ENCODE results near the gene ADGRL1. TPM values are rescaled to one million over a fixed set of nuclear protein-coding genes. Genes with fewer than 3 reads are reported as not detected.

Gene ADGRL1
- total and polyA plus RNA-seq, 9 of the 15 experiments (the other 6 are each of a cell fraction or from before 2014, with no cell fraction given), result 0.14 to 37.0 (median 8.6) TPM

DNA sequence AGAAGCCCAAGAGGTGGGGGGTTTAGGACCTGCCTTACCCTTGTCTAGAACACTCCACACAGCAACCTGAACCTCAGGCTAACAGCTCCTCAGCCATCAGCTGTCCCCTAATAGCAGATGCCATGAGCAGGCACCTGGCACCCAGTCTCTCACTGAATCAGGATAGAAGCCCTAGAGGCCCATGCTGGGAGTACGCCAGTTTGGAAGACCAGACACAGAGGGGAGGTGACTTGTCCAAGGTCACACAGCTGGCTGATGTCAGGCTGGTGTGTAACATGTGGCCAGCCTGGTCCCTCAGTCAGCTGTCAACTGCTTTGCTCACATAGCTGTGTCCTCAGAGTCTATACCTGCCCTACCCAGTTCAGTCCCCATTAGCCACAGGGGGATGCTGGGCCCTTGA, 102.7 kb downstream of the ADGRL1 start:
- FAIRE-seq, result no peak

More for the DNA sequence above, 102.7 kb downstream of the ADGRL1 start:
- ATAC-seq (peak; percentile 48; the same call in 2 of the 3 replicates), DNase-seq (ENCODE audit: extremely low read depth in 1 of 4, low spot score in 3 of 4) (no peak)
- Histone ChIP-seq H3K9me1 (ENCODE audit: control insufficient read depth, insufficient read depth, low read length) (no peaks in the 10 kb centered on the region), H3K9me3 (replicated peaks; ENCODE audit: control insufficient read depth, insufficient read depth, low read depth, low read length) (no peaks in the 10 kb centered on the region), H3K27me3 (ENCODE audit: control insufficient read depth in 2 of 2, insufficient read depth in 2 of 2, low read length in 2 of 2) (no peaks in the 10 kb centered on the region), H2AFZ (ENCODE audit: low read depth, low read length) (no peak overlapping the region), H3K4me2 (ENCODE audit: insufficient read depth, low read length) (no peak overlapping the region), H3K9ac (ENCODE audit: insufficient read depth in 1 of 2, low read depth in 2 of 2, low read length in 2 of 2) (no peak overlapping the region), H3K36me3 (ENCODE audit: control insufficient read depth, insufficient read depth, low read length) (peaks cover 32% of the 10 kb centered on the region; the same call in 2 of the 3 replicates), H3K4me3 (no peak overlapping the region), H4K20me1 (replicated peaks; ENCODE audit: control insufficient read depth, insufficient read depth, low read length) (no peaks in the 10 kb centered on the region), H3K79me2 (ENCODE audit: control insufficient read depth, insufficient read depth, low read length) (no peaks in the 10 kb centered on the region), H3K4me1 (replicated peaks in 1 of 2; ENCODE audit: control insufficient read depth in 2 of 2, insufficient read depth in 2 of 2, low read length in 2 of 2) (peaks cover 0 to 3% of the 10 kb centered on the region in 2 experiments; a peak in 1 of 5 replicates), H3K27ac (ENCODE audit: extremely low read depth, low read depth, low read length) (no peak overlapping the region)
- POLR2A ChIA-PET, result no interaction called here
- intact Hi-C loops (cut with micrococcal nuclease) (no loop called here), in situ Hi-C loops (cut with MboI) (no loop called here)
- no TSS peak for BruUV-seq (replicated peaks)
- no peak for TF ChIP-seq TBL1XR1 (IDR thresholded peaks at IDR 0.05; ENCODE audit: low read length in 2 of 2)
- TF ChIP-seq, protein P1, sequence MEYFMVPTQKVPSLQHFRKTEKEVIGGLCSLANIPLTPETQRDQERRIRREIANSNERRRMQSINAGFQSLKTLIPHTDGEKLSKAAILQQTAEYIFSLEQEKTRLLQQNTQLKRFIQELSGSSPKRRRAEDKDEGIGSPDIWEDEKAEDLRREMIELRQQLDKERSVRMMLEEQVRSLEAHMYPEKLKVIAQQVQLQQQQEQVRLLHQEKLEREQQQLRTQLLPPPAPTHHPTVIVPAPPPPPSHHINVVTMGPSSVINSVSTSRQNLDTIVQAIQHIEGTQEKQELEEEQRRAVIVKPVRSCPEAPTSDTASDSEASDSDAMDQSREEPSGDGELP (CRISPR knock-in tag; IDR thresholded peaks at IDR 0.05; ENCODE audit: borderline replicate concordance), result 0 out of 2 replicates have a peak, but pooled peaks have one; percentile 35
- TF ChIP-seq, protein P2, sequence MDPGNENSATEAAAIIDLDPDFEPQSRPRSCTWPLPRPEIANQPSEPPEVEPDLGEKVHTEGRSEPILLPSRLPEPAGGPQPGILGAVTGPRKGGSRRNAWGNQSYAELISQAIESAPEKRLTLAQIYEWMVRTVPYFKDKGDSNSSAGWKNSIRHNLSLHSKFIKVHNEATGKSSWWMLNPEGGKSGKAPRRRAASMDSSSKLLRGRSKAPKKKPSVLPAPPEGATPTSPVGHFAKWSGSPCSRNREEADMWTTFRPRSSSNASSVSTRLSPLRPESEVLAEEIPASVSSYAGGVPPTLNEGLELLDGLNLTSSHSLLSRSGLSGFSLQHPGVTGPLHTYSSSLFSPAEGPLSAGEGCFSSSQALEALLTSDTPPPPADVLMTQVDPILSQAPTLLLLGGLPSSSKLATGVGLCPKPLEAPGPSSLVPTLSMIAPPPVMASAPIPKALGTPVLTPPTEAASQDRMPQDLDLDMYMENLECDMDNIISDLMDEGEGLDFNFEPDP (CRISPR knock-in tag; IDR thresholded peaks at IDR 0.05), result no peak
- TF ChIP-seq, protein P3, sequence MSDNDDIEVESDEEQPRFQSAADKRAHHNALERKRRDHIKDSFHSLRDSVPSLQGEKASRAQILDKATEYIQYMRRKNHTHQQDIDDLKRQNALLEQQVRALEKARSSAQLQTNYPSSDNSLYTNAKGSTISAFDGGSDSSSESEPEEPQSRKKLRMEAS (CRISPR knock-in tag; IDR thresholded peaks at IDR 0.05), result 0 out of 2 replicates have a peak, but pooled peaks have one; percentile 20
- WGBS (ENCODE audit: insufficient coverage, low coverage, missing lambda C conversion rate), result 100% methylated on average over 1 of the region's 1 CpG
- CTCF ChIA-PET (ENCODE audit: low intra/inter-chr PET ratio), result no interaction called here
